NCI-H526 treated with DMSO at 0.1 percent for 48 hours (cell line): ENCODE results near the gene DOCK1.

ENCODE experiments used
- DNase-seq: peaks from one replicate; lab custom pipeline; 2025; lab: John Stamatoyannopoulos, UW

The DOCK1 gene

GRCh38 chr10:126953886-126954285, 48.7 kb downstream of the DOCK1 start:
- DNase-seq = no peak

GRCh38 chr10:126955396-126955795, 50.2 kb downstream of the DOCK1 start:
- DNase-seq = no peak

- DNase-seq = no peak
These were observed 50.9 kb downstream of the DOCK1 start for GRCh38 chr10:126955934-126956711.

- no peak for DNase-seq
These were observed 51.5 kb downstream of the DOCK1 start for GRCh38 chr10:126956712-126957108.

- DNase-seq = no peak
These were observed 51.9 kb downstream of the DOCK1 start for GRCh38 chr10:126957111-126957510.

GRCh38 chr10:126959431-126959830, 54.2 kb downstream of the DOCK1 start:
- no peak for DNase-seq

GRCh38 chr10:126959906-126960685, 54.9 kb downstream of the DOCK1 start:
- DNase-seq = no peak

- no peak for DNase-seq
These were observed 58.1 kb downstream of the DOCK1 start for GRCh38 chr10:126963354-126963753.

GRCh38 chr10:126964190-126964589, 59.0 kb downstream of the DOCK1 start:
- DNase-seq = no peak

- no peak for DNase-seq
These were observed 61.7 kb downstream of the DOCK1 start for GRCh38 chr10:126966938-126967337.

- peak; percentile 0 for DNase-seq
These were observed 64.1 kb downstream of the DOCK1 start for GRCh38 chr10:126969310-126969709.

- DNase-seq = no peak
These were observed 67.6 kb downstream of the DOCK1 start for GRCh38 chr10:126972635-126973414.

- no peak for DNase-seq
These were observed 70.0 kb downstream of the DOCK1 start for GRCh38 chr10:126975221-126975620.

GRCh38 chr10:126977216-126977615, 72.0 kb downstream of the DOCK1 start:
- no peak for DNase-seq

GRCh38 chr10:126979311-126979710, 74.1 kb downstream of the DOCK1 start:
- DNase-seq = no peak

GRCh38 chr10:126993208-126993607, 88.0 kb downstream of the DOCK1 start:
- DNase-seq = no peak

GRCh38 chr10:126997801-126998590, 92.8 kb downstream of the DOCK1 start:
- no peak for DNase-seq

GRCh38 chr10:127000598-127000997, 95.4 kb downstream of the DOCK1 start:
- DNase-seq = no peak

GRCh38 chr10:127003032-127003685, 97.9 kb downstream of the DOCK1 start:
- no peak for DNase-seq

GRCh38 chr10:127006453-127006852, 101.2 kb downstream of the DOCK1 start:
- no peak for DNase-seq

- DNase-seq = no peak
These were observed 104.1 kb downstream of the DOCK1 start for GRCh38 chr10:127009366-127009765.
